DOHH2 (cell line): ENCODE measurements around the gene RGS3.

Experiments
- H3F3A ChIP-seq: fragments of 200-600 bp; sonication (generic), shearing (Covaris generic); 2 replicates; pipeline ENCODE4 v1.6.0; 2016; ENCODE audit warnings: antibody characterized with exemption, mild to moderate bottlenecking; ENCODE audit not compliant: control insufficient read depth, insufficient read depth
- H3K27ac ChIP-seq: fragments of 200-600 bp; sonication (generic); 2 replicates; pipeline ENCODE4 v1.5.1; 2014; ENCODE audit warnings: low read depth, mild to moderate bottlenecking, low read length, moderate library complexity
- H3K27me3 ChIP-seq: fragments of 200-600 bp; sonication (generic); 2 replicates; pipeline ENCODE4 v1.6.1; 2014; ENCODE audit warnings: mild to moderate bottlenecking, low read length, mixed read lengths; ENCODE audit not compliant: control insufficient read depth
- H3K36me3 ChIP-seq: fragments of 200-600 bp; sonication (generic); 2 replicates; pipeline ENCODE4 v1.6.1; 2014; ENCODE audit warnings: mild to moderate bottlenecking, low read length, moderate library complexity, mixed read lengths; ENCODE audit not compliant: control insufficient read depth
- H3K4me1 ChIP-seq: fragments of 200-600 bp; sonication (generic); 2 replicates; pipeline ENCODE4 v1.6.1; 2014; ENCODE audit warnings: mild to moderate bottlenecking, low read length, mixed read lengths; ENCODE audit not compliant: control insufficient read depth
- H3K4me2 ChIP-seq: fragments of 200-600 bp; sonication (generic); 2 replicates; pipeline ENCODE4 v1.6.0; 2014; ENCODE audit warnings: mild to moderate bottlenecking, low read length, moderate library complexity
- H3K4me3 ChIP-seq: fragments of 200-600 bp; sonication (generic); 2 replicates; pipeline ENCODE4 v1.5.1; 2014; ENCODE audit warnings: mild to moderate bottlenecking, low read length, mixed read lengths
- H3K79me2 ChIP-seq: fragments of 200-600 bp; sonication (generic); 2 replicates; pipeline ENCODE4 v1.6.1; 2014; ENCODE audit warnings: mild to moderate bottlenecking, low read length, mixed read lengths; ENCODE audit not compliant: control insufficient read depth
- H3K9me2 ChIP-seq: fragments of 200-600 bp; sonication (generic); replicated peaks from 2 replicates; pipeline ENCODE4 v1.6.1; 2014; ENCODE audit warnings: mild to moderate bottlenecking, low read length, mixed read lengths; ENCODE audit not compliant: control insufficient read depth
- H3K9me3 ChIP-seq: fragments of 200-600 bp; sonication (generic); 2 replicates; pipeline ENCODE4 v1.6.1; 2014; ENCODE audit warnings: antibody characterized with exemption, low read length, mixed read lengths; ENCODE audit not compliant: control insufficient read depth, insufficient read depth
- H4K20me1 ChIP-seq: fragments of 200-600 bp; sonication (generic); 2 replicates; pipeline ENCODE4 v1.6.0; 2014; ENCODE audit warnings: low read depth, mild to moderate bottlenecking, antibody characterized with exemption, low read length, moderate library complexity; ENCODE audit not compliant: control insufficient read depth, insufficient read depth
- CTCF ChIP-seq: fragments of 200-600 bp; sonication (generic); IDR thresholded peaks from one replicate; pipeline ENCODE4 v1.5.1; 2014; ENCODE audit warnings: antibody characterized with exemption, mild to moderate bottlenecking, low read depth, low read length; ENCODE audit not compliant: poor library complexity, severe bottlenecking
- EZH2phosphoT487 ChIP-seq: fragments of 200-600 bp; sonication (generic); IDR thresholded peaks from 2 replicates; pipeline ENCODE4 v1.6.1; 2017; ENCODE audit warnings: borderline replicate concordance, mild to moderate bottlenecking, antibody characterized with exemption, low read length, moderate library complexity, mixed read lengths

The RGS3 gene

GRCh38 chr9:113608082-113608685, 144.7 kb downstream of the RGS3 start:
- Histone ChIP-seq H4K20me1 (no peaks in the 10 kb centered on the region), H3K4me3 (no peak overlapping the region), H3K79me2 (no peaks in the 10 kb centered on the region), H3K9me2 (no peaks in the 10 kb centered on the region), H3K4me1 (peaks cover 12% of the 10 kb centered on the region), H3K27ac (no peak overlapping the region), H3F3A (no peaks in the 10 kb centered on the region), H3K9me3 (no peaks in the 10 kb centered on the region), H3K4me2 (no peak overlapping the region), H3K27me3 (no peaks in the 10 kb centered on the region), H3K36me3 (no peaks in the 10 kb centered on the region)
- TF ChIP-seq EZH2phosphoT487 (no peak), CTCF (no peak)

- no peaks in the 10 kb centered on the region for H4K20me1 ChIP-seq
- H3K79me2 ChIP-seq = no peaks in the 10 kb centered on the region
- no peaks in the 10 kb centered on the region for H3K9me2 ChIP-seq
- no peaks in the 10 kb centered on the region for H3K4me1 ChIP-seq
- no peak overlapping the region for H3K4me3 ChIP-seq
- no peaks in the 10 kb centered on the region for H3F3A ChIP-seq
- TF ChIP-seq EZH2phosphoT487 (no peak), CTCF (no peak)
- peaks cover 9% of the 10 kb centered on the region for H3K27me3 ChIP-seq
- no peaks in the 10 kb centered on the region for H3K9me3 ChIP-seq
- H3K36me3 ChIP-seq = no peaks in the 10 kb centered on the region
- H3K27ac ChIP-seq = no peak overlapping the region
- no peak overlapping the region for H3K4me2 ChIP-seq
These were observed 146.2 kb downstream of the RGS3 start for GRCh38 chr9:113609562-113610318.

GRCh38 chr9:113611461-113612215, 148.1 kb downstream of the RGS3 start:
- no peak for TF ChIP-seq CTCF
- TF ChIP-seq EZH2phosphoT487 = no peak
- no peaks in the 10 kb centered on the region for H3K9me2 ChIP-seq
- no peaks in the 10 kb centered on the region for H3K9me3 ChIP-seq
- peaks cover 10% of the 10 kb centered on the region for H3K27me3 ChIP-seq
- H3K36me3 ChIP-seq = no peaks in the 10 kb centered on the region
- no peak overlapping the region for H3K4me3 ChIP-seq
- H4K20me1 ChIP-seq = no peaks in the 10 kb centered on the region
- no peak overlapping the region for H3K27ac ChIP-seq
- no peak overlapping the region for H3K4me2 ChIP-seq
- no peaks in the 10 kb centered on the region for H3F3A ChIP-seq
- H3K4me1 ChIP-seq = no peaks in the 10 kb centered on the region
- no peaks in the 10 kb centered on the region for H3K79me2 ChIP-seq
